Muscle layer of colon (tissue), 2 donors: ENCODE results near the gene NSRP1.

ENCODE experiments used
- H3K27ac ChIP-seq: one replicate; pipeline ENCODE4 v1.7.0; 2013; ENCODE audit warnings: low read depth, mild to moderate bottlenecking, low read length, moderate library complexity
- H3K27me3 ChIP-seq, 2 donors: one replicate each; pipeline ENCODE4 v1.7.0; 2013; ENCODE audit warnings: low read length in 2 of 2, mild to moderate bottlenecking in 2 of 2; ENCODE audit not compliant: insufficient read depth in 2 of 2, control insufficient read depth in 1 of 2
- H3K36me3 ChIP-seq: one replicate; pipeline ENCODE4 v1.7.0; 2013; ENCODE audit warnings: mild to moderate bottlenecking, low read length; ENCODE audit not compliant: insufficient read depth
- H3K4me1 ChIP-seq: one replicate; pipeline ENCODE4 v1.7.0; 2013; ENCODE audit warnings: mild to moderate bottlenecking, low read length; ENCODE audit not compliant: insufficient read depth
- H3K4me3 ChIP-seq, 2 donors: one replicate each; pipeline ENCODE4 v1.7.0; 2013; ENCODE audit warnings: low read length in 2 of 2, low read depth in 1 of 2, mild to moderate bottlenecking in 1 of 2, moderate library complexity in 1 of 2
- H3K9ac ChIP-seq: one replicate; pipeline ENCODE4 v1.7.0; 2013; ENCODE audit warnings: low read length
- H3K9me3 ChIP-seq: one replicate; pipeline ENCODE4 v1.7.0; 2013; ENCODE audit warnings: mild to moderate bottlenecking, low read length
- donor health status: abdominal sarcoma.
- donor health status: Adenocarcinoma of cecum.

Gene NSRP1

GRCh38 chr17:30235386-30236296 is 119.0 kb downstream of the NSRP1 start, which contains the start of gene SLC6A4:
Gene SLC6A4 (minus strand): TSS chr17:30235697. CDS start chr17:30221958, 13,739 bp downstream.
- H3K27me3 ChIP-seq, result peaks cover 31 to 54% of the 10 kb centered on the region in 2 donors
- peaks cover 18% of the 10 kb centered on the region for H3K4me1 ChIP-seq

More at GRCh38 chr17:30235386-30236296, 119.0 kb downstream of the NSRP1 start, which contains the start of gene SLC6A4:
- Histone ChIP-seq H3K4me3 (peak within 1 kb of the TSS; percentile 38 to 52), H3K9ac (no peak within 1 kb of the TSS), H3K9me3 (no peaks in the 10 kb centered on the region), H3K36me3 (no peaks in the 10 kb centered on the region), H3K27ac (no peak within 1 kb of the TSS)
